ENCODE data around the gene FBXO39. TPM values are rescaled to one million over a fixed set of nuclear protein-coding genes. Genes with fewer than 3 reads are reported as not detected.
"Not testable (repeated sequence)": the region's sequence is repeated elsewhere in the genome, so short reads cannot be mapped to it uniquely, and the experiment has no call there.

The FBXO39 gene
- total RNA-seq, result 5.5 and 6.4 TPM in 2 replicates

- intact Hi-C loops (cut with micrococcal nuclease), result no loop called here
These were observed at the start of gene FBXO39 for GRCh38 chr17:6775871-6776405. TSS of gene FBXO39 (plus strand) at chr17:6776215. CDS start at chr17:6779869, 3,654 bp downstream.

- intact Hi-C loops (cut with micrococcal nuclease), result no loop called here
These were observed 46.5 kb upstream of the FBXO39 start for GRCh38 chr17:6729531-6729930.

DNA sequence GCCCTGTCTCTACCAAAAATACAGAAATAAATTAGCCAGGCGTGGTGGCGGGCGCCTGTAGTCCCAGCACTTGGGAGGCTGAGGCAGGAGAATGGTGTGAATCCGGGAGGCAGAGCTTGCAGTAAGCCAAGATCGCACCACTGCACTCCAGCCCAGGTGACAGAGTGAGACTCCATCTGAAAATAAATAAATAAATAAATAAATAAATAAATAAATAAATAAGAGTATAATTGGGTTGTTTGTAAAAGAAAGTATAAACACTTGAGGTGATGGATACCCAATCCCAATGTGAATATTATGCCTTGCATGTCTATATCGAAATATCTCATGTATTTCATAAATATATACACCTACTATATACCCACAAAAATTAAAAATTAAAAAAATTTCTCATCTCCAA lies 29.4 kb upstream of the FBXO39 start:
- intact Hi-C loops (cut with micrococcal nuclease), result not testable (repeated sequence)

DNA sequence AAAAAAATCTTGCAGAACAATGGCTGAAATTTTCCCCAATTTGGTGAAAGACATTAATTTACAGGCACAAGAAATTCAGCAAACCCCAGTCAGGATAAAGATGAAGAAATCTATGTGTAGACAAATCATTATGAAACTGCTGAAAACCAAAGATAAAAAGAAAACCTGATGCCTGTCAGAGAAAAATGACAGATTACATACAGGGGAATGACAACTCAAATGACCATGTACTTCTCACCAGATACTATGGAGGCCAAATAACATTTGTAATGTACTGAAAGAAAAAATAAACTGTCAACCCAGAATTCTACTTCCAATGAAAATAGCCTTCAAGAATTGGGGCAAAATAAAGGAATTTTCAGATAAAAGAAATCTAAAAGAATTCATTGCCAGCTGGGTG lies 27.4 kb upstream of the FBXO39 start:
- intact Hi-C loops (cut with micrococcal nuclease), result no loop called here

GRCh38 chr17:6749519-6749918 lies 26.5 kb upstream of the FBXO39 start:
- intact Hi-C loops (cut with micrococcal nuclease), result no loop called here

- intact Hi-C loops (cut with micrococcal nuclease), result no loop called here
These were observed 23.7 kb upstream of the FBXO39 start for GRCh38 chr17:6752068-6752909.

- intact Hi-C loops (cut with micrococcal nuclease), result no loop called here
These were observed 23.0 kb upstream of the FBXO39 start for GRCh38 chr17:6753006-6753445.

DNA sequence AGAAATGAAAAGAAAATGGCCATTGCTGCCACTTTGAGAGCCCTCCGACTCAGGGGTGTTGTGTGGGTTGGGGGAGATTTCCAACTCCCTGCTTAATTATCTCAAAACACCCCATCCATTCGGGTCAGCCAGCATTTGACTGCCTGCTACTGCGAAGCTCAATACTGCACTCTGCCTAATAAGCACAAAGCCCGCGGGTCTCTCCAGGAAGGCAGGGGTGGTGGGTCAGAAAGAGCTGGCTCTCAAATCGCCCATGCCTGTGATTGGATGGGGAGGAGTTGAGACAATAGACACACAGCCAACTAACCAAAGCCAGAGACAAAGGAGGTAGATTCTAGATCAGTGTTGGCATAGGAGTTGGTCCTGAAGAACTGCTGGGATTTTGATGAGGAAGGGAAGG lies 22.5 kb upstream of the FBXO39 start:
- intact Hi-C loops (cut with micrococcal nuclease), result no loop called here

- intact Hi-C loops (cut with micrococcal nuclease), result loop anchor here (1.0 to 5.0 kb wide), 4 partner anchors 89 to 1173 kb away; partner anchors contain the start of genes NLRP1 and PIMREG
These were observed 20.7 kb upstream of the FBXO39 start for GRCh38 chr17:6755281-6755680.

GRCh38 chr17:6755731-6756184 lies 20.3 kb upstream of the FBXO39 start, which contains the start of gene XAF1:
TSS of gene XAF1 (plus strand) at chr17:6756046. CDS start at chr17:6756079, 33 bp downstream.
- intact Hi-C loops (cut with micrococcal nuclease), result loop anchor here (1.0 to 5.0 kb wide), 7 partner anchors 76 to 1173 kb away; partner anchors contain the start of genes KIAA0753, NLRP1, PIMREG and RNASEK

DNA sequence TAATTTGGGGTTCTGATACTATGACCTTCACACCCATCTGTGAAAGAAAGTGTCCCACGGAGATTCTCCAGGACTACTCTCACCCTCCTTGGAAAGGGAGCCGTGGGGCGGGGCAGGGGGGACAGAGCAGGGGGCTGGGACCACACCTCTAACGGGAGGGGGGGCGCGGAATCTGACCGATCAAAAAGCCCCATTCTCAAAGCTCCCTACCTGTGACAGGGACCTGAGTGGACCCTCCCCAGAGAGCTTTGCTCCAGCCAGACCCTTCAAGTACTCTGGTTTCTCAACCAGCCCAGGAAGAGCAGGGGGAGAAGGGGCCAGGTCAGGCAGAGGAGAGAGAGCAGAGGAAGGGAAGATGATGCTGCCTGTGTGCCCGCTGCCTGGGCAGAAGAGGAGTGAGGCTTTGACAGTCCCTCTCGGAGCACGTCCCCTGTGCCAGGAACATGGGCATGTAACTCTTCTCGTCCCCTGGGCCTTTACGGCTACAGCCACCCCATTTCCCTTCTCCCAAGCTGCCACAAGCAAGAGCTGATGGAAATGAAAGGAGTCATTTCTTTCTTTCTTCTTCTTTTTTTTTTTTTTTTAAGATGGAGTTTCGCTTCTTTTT lies 19.5 kb upstream of the FBXO39 start:
- intact Hi-C loops (cut with micrococcal nuclease), result loop anchor here (1.0 to 5.0 kb wide), 5 partner anchors 75 to 1174 kb away; partner anchors contain the start of genes KIAA0753, NLRP1, PIMREG and RNASEK

DNA sequence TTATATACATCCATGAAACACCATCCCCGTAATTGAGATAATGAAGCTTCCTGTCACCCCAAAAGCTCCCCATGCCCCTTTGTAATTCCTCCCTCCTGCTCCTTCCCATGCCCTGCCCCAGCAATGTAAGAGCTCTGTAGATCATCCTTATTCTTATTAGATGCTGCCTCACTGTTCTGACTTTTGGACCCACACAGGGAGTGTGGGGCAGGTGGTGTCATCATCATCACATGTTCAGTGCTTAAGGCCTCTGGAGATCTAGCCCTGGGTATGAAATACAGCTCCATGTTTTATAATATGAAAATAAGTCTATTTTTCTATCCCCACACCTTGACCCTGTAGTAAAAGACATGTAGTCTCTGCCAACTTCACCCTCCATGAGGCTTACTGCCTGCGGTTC lies 18.3 kb upstream of the FBXO39 start:
- intact Hi-C loops (cut with micrococcal nuclease), result loop anchor here (2.0 to 5.0 kb wide), 4 partner anchors 117 to 1175 kb away; partner anchors contain the start of genes KIAA0753, NLRP1, PIMREG and RNASEK

GRCh38 chr17:6761779-6762178 lies 14.2 kb upstream of the FBXO39 start:
- intact Hi-C loops (cut with micrococcal nuclease), result no loop called here

DNA sequence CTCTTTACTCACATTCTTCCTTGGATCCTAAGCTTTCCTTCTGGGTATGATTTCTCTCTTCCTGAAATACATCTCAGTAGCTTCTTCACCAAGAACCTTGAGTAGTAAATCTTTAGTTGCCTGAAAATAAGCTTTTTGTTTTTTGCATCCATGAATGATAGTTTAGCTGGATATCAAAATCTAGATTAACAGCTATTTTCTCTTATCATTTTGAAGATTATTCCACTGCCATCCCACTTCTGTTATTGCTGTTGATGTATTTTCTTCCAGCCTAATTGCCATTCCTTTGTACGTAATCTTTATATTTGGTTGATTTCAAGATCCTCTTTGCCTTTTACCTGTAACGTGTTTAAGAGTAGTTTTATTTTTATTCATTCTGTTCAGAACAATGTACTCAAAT lies 7.6 kb upstream of the FBXO39 start:
- intact Hi-C loops (cut with micrococcal nuclease), result no loop called here

DNA sequence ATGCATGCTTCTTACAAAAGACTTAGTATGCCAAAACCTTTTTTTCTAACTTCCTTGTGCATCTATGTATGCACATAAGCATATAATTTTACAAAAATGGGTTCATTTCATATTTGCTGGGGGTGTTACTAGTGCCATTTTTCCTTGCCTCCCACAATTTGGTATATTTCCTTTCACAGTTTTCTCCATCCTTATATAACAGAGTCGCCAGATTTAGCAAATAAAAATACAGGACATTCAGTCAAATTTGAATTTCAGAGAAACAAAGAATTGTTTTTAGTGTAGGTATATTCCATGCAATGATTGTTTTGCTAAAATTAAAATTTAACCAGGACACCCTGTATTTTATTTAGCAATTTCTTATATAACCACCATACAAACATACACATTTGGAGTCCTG lies 4.0 kb upstream of the FBXO39 start:
- intact Hi-C loops (cut with micrococcal nuclease), result no loop called here

DNA sequence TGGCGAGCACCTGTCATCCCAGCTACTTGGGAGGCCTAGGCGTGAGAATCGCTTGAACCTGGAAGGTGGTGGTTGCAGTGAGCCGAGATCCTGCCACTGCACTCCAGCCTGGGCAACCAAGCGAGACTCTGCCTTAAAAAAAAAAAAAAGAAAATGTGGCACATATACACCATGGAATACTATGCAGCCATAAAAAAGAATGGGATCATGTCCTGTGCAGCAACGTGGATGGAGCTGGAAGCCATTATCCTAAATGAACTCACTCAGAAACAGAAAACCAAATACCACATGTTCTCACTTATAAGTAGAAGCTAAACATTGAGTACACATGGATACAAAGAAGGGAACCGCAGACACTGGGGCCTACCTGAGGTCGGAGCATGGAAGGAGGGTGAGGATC lies 1.1 kb upstream of the FBXO39 start:
- intact Hi-C loops (cut with micrococcal nuclease), result not testable (repeated sequence)

DNA sequence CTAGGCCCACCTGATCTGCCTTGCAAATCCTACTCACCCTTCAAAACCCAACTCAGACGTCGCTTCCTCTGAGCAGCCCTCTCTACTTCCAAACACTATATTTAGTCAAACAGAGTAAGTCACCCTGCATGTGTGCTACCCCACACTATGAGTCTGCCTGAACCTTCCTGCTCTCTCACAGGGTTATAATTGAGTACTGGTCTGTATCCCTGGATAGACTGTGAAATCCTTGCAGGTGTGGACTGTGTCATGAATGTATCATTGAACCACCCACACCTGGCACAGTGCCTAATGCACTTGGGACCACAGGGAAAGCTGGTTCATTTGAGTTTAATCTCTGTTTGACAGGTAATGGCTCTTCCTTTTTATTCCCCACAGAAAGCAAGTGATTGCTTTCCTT lies 3.4 kb downstream of the FBXO39 start:
- intact Hi-C loops (cut with micrococcal nuclease), result no loop called here

DNA sequence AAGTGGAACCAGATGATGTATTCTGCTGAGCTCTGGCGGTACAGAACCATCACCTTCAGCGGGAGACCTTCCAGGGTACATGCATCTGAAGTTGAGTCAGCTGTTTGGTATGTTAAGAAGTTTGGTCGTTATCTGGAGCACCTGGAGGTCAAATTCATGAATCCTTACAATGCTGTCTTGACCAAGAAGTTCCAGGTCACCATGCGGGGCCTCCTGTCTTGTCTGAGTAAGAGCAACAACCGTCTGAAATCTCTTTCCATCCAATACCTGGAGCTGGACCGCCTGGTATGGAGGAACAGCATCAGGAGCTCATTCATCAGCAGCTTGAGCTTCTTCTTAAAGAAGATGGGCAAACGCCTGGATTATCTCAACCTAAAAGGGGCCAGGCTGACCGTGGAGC lies 4.0 kb downstream of the FBXO39 start:
- intact Hi-C loops (cut with micrococcal nuclease), result no loop called here

- intact Hi-C loops (cut with micrococcal nuclease), result no loop called here
These were observed 4.9 kb downstream of the FBXO39 start for GRCh38 chr17:6780886-6781285.

DNA sequence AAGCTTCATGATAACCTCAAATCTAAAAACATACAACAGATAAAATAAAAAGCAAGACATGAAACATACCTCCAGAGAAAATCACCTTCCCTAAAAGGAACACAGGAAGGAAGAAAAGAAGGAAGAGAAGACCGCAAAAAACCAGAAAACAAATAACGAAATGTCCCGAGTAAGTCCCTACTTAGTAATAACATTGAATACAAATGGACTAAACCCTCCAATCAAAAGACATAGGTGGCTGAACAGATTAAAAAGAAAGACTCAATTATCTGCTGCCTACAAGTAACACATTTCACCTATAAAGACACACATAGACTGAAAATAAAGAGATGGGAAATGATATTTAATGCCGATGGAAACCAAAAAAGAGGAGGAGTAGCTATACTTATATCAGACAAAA lies 6.2 kb downstream of the FBXO39 start:
- intact Hi-C loops (cut with micrococcal nuclease), result no loop called here

DNA sequence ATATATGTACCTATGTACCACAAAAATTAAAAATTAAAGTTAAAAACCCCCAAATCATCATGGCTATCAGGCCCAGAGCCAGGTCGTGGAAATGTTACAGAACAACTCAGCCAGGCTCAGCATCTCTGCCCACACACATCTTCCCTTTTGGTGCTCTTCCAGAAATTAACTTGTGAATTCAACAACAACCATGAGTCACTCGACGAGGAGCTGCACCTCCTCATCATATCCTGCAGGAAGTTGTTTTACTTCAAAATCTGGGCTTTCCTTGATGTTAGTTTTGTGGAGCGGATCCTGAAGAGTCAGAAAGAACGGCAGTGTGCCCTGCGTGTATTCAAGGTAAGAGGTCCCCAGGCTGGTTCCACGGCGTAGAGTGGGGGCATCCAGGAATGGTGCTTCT lies 10.6 kb downstream of the FBXO39 start:
- intact Hi-C loops (cut with micrococcal nuclease), result no loop called here
